AG04450 (cell line): ENCODE measurements around the gene RASGRP3. TPM values are rescaled to one million over a fixed set of nuclear protein-coding genes. Genes with fewer than 3 reads are reported as not detected.

Experiments
- CTCF ChIA-PET: fragments of 300-600, 350-600 bp; formaldehyde crosslinking; extraction: SDS; loops from one replicate; lab custom pipeline; 2022; ENCODE audit warnings: antibody characterized with exemption, inconsistent platforms; lab: Charles Lee
- POLR2A ChIA-PET: fragments of 350-600 bp; formaldehyde crosslinking; extraction: SDS; loops from one replicate; lab custom pipeline; 2021; ENCODE audit warnings: antibody characterized with exemption, inconsistent platforms; lab: Yijun Ruan, JAX
- DNase-seq: peaks from one replicate; pipeline ENCODE4 v3.0.0-alpha.2; 2011; ENCODE audit warnings: low read depth, low spot score
- H3K27ac ChIP-seq: one replicate; pipeline ENCODE4 v1.5.1; 2012; ENCODE audit warnings: low read depth, low read length, control low read depth
- H3K27me3 ChIP-seq: one replicate; pipeline ENCODE4 v1.6.0; 2012; ENCODE audit warnings: low read length; ENCODE audit not compliant: control insufficient read depth, insufficient read depth
- H3K4me3 ChIP-seq: 2 replicates; pipeline ENCODE4 v1.5.1; 2011; ENCODE audit warnings: mild to moderate bottlenecking, low read depth, low read length, control low read depth
- H3K9me3 ChIP-seq: 2 replicates; pipeline ENCODE4 v1.5.1; 2012; ENCODE audit warnings: low read length; ENCODE audit not compliant: control insufficient read depth, insufficient read depth
- polyA plus RNA-seq: library from polyadenylated mRNA; depleted of rRNA; stranded (reverse); fragments of >200 nt; gene quantifications from 2 replicates; pipeline ENCODE4 v1.2.3, GENCODE V29; 2011
- TF ChIP-seq, protein P1 (sequence below): IDR thresholded peaks from 2 replicates; pipeline ENCODE4 v1.5.1; 2011; ENCODE audit warnings: low read depth, low read length, control low read depth, inconsistent platforms

Gene RASGRP3
- polyA plus RNA-seq, 1 experiment = 1.4 TPM

DNA sequence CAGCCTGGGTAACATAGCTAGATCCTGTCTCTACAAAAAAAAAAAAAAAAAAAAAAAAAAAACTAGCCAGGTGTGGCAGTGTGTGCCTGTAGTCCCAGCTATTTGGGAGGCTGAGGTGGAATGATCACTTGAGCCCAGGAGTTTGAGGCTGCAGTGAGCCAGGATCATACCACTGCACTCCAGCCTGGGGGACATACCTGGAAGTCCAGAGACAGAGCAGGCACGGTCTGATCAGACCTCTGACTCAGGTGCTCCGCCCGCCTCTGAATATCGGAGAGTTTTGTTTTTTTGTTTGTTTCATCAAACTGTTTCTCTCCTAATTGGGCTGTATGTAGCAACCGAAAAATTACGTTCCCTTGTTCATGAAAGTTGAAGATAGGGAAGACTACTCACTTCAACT, 49.2 kb downstream of the RASGRP3 start:
- Histone ChIP-seq H3K27ac (no peak overlapping the region), H3K4me3 (no peak overlapping the region), H3K9me3 (no peaks in the 10 kb centered on the region), H3K27me3 (no peaks in the 10 kb centered on the region)
- CTCF ChIA-PET = no interaction called here
- DNase-seq = no peak
- TF ChIP-seq, protein P1, sequence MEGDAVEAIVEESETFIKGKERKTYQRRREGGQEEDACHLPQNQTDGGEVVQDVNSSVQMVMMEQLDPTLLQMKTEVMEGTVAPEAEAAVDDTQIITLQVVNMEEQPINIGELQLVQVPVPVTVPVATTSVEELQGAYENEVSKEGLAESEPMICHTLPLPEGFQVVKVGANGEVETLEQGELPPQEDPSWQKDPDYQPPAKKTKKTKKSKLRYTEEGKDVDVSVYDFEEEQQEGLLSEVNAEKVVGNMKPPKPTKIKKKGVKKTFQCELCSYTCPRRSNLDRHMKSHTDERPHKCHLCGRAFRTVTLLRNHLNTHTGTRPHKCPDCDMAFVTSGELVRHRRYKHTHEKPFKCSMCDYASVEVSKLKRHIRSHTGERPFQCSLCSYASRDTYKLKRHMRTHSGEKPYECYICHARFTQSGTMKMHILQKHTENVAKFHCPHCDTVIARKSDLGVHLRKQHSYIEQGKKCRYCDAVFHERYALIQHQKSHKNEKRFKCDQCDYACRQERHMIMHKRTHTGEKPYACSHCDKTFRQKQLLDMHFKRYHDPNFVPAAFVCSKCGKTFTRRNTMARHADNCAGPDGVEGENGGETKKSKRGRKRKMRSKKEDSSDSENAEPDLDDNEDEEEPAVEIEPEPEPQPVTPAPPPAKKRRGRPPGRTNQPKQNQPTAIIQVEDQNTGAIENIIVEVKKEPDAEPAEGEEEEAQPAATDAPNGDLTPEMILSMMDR = no peak
- POLR2A ChIA-PET = no interaction called here

DNA sequence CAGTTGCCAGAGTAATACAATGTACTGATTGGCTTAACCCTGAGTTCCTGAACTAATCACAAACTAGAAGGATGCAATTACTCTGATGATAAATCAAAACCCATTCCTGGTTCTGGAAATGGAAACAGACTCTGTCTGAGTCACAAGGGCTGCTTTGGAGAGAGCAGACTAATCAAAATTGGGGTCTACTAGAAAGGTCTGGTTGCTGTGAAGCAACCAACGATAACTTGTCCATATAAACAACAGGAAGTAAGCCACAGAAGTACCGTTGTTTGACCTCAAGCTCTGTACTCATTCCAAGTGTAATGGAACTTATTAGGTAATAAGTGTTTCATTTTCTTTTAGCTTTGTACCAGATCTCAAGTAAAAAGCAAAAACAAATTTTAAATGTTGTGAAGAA, 49.7 kb downstream of the RASGRP3 start:
- Histone ChIP-seq H3K9me3 (no peaks in the 10 kb centered on the region), H3K4me3 (no peak overlapping the region), H3K27me3 (no peaks in the 10 kb centered on the region), H3K27ac (no peak overlapping the region)
- ChIA-PET POLR2A (no interaction called here), CTCF (no interaction called here)
- no peak for DNase-seq
- TF ChIP-seq, protein P1 = no peak

DNA sequence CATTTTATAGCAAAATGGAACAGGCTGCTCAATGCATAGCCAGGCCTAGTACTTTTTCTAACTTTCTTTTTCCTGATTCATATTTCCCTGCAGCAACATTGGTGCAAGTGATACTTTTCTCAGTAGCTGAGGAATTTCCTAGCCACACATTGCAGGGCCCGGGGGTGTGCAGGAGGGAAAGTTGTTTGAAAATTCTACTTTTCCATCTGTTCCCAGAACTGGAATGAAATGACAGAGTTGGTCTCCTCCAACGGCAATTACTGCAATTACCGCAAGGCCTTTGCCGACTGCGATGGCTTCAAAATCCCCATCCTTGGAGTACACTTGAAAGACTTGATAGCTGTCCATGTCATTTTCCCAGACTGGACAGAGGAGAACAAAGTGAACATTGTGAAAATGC, 50.5 kb downstream of the RASGRP3 start:
- ChIA-PET CTCF (no interaction called here), POLR2A (no interaction called here)
- Histone ChIP-seq H3K4me3 (no peak overlapping the region), H3K27me3 (no peaks in the 10 kb centered on the region), H3K9me3 (no peaks in the 10 kb centered on the region), H3K27ac (no peak overlapping the region)
- TF ChIP-seq, protein P1 = no peak
- DNase-seq = no peak

DNA sequence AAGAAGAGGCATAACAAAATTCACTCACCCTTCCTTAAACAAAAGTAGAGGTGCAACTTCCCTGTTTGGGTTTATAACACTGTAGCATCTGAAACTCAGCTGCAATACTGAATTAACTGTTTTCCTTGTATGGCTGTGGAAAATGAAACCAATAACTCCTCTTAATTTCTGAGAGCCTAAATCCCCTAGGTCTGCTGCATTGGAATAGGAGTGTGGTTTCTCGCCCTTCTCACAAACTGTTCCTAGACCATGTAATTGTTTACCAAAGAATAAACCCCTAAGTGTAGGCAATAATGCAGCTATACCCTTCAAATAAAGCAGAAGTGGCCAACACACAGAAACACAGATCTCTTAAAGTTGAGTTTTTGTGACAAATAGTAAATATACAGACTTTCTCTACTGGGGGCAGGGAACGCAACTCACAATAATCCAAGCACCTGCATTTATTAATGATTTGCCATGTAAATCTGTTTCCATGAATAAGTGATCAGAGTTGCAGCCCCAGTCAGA, 52.0 kb downstream of the RASGRP3 start:
- CTCF ChIA-PET = interaction anchor here (0.9 kb wide), 1 partner anchor 53 kb away, joined by 4 read pairs; no protein-coding TSS in a partner anchor
- H3K9me3 ChIP-seq = no peaks in the 10 kb centered on the region

More for the DNA sequence above, 52.0 kb downstream of the RASGRP3 start:
- Histone ChIP-seq H3K27me3 (no peaks in the 10 kb centered on the region), H3K27ac (no peak overlapping the region), H3K4me3 (no peak overlapping the region)
- TF ChIP-seq, protein P1 = no peak
- POLR2A ChIA-PET = no interaction called here
- DNase-seq = no peak
